Measurements from ENCODE around the gene WEE2. TPM values are rescaled to one million over a fixed set of nuclear protein-coding genes. Genes with fewer than 3 reads are reported as not detected.
"Not testable (repeated sequence)": the region's sequence is repeated elsewhere in the genome, so short reads cannot be mapped to it uniquely, and the experiment has no call there.

WEE2 gene
- 0.09 TPM for polyA plus RNA-seq (ENCODE audit: insufficient read length)

- no peak for DNase-seq (ENCODE audit: low read depth)
Observed at GRCh38 chr7:141708351-141708750, at the start of gene WEE2. Gene WEE2, plus strand, starts transcription at chr7:141708353. Its CDS starts 406 bp downstream, at chr7:141708759.

GRCh38 chr7:141659501-141659900 lies 48.7 kb upstream of the WEE2 start:
- DNase-seq (ENCODE audit: low read depth) = no peak

GRCh38 chr7:141660259-141660658 lies 47.9 kb upstream of the WEE2 start:
- no peak for DNase-seq (ENCODE audit: low read depth)

GRCh38 chr7:141663081-141663849 lies 44.9 kb upstream of the WEE2 start:
- DNase-seq (ENCODE audit: low read depth) = no peak

GRCh38 chr7:141664450-141664849 lies 43.7 kb upstream of the WEE2 start:
- no peak for DNase-seq (ENCODE audit: low read depth)

GRCh38 chr7:141665208-141666035 lies 42.7 kb upstream of the WEE2 start:
- no peak for DNase-seq (ENCODE audit: low read depth)

- no peak for DNase-seq (ENCODE audit: low read depth)
Observed at GRCh38 chr7:141666071-141666470, 42.1 kb upstream of the WEE2 start.

GRCh38 chr7:141668853-141669252 lies 39.3 kb upstream of the WEE2 start:
- no peak for DNase-seq (ENCODE audit: low read depth)

GRCh38 chr7:141671705-141672496 lies 36.3 kb upstream of the WEE2 start:
- DNase-seq (ENCODE audit: low read depth) = no peak

GRCh38 chr7:141673346-141673745 lies 34.8 kb upstream of the WEE2 start:
- DNase-seq (ENCODE audit: low read depth) = no peak

- no peak for DNase-seq (ENCODE audit: low read depth)
Observed at GRCh38 chr7:141674171-141674671, 33.9 kb upstream of the WEE2 start.

- DNase-seq (ENCODE audit: low read depth) = no peak
Observed at GRCh38 chr7:141674702-141675101, 33.5 kb upstream of the WEE2 start.

GRCh38 chr7:141675436-141676215 lies 32.5 kb upstream of the WEE2 start:
- DNase-seq (ENCODE audit: low read depth) = no peak

GRCh38 chr7:141676618-141677017 lies 31.5 kb upstream of the WEE2 start:
- DNase-seq (ENCODE audit: low read depth) = no peak

GRCh38 chr7:141679014-141679413 lies 29.1 kb upstream of the WEE2 start:
- no peak for DNase-seq (ENCODE audit: low read depth)

- DNase-seq (ENCODE audit: low read depth) = no peak
Observed at GRCh38 chr7:141685285-141686023, 22.7 kb upstream of the WEE2 start.

- no peak for DNase-seq (ENCODE audit: low read depth)
Observed at GRCh38 chr7:141686074-141686473, 22.1 kb upstream of the WEE2 start.

GRCh38 chr7:141686670-141687069 lies 21.5 kb upstream of the WEE2 start:
- DNase-seq (ENCODE audit: low read depth) = no peak

GRCh38 chr7:141688043-141688442 lies 20.1 kb upstream of the WEE2 start:
- no peak for DNase-seq (ENCODE audit: low read depth)

GRCh38 chr7:141689072-141689825 lies 18.9 kb upstream of the WEE2 start:
- not testable (repeated sequence) for DNase-seq (ENCODE audit: low read depth)
